HepG2 (cell line): ENCODE data around the gene CLEC16A. TPM values are rescaled to one million over a fixed set of nuclear protein-coding genes. Genes with fewer than 3 reads are reported as not detected.

Experiments used
- AHDC1 ChIP-seq: sonication (generic); formaldehyde crosslinking; IDR thresholded peaks from 2 replicates; pipeline ENCODE4 v1.5.1; 2020; ENCODE audit warnings: mild to moderate bottlenecking, missing genetic modification reagents, borderline replicate concordance
- ARID5B ChIP-seq: IDR thresholded peaks from 2 replicates; pipeline ENCODE4 v1.4.0; 2020; ENCODE audit warnings: mild to moderate bottlenecking, missing genetic modification reagents
- CC2D1A ChIP-seq: sonication (generic); formaldehyde crosslinking; IDR thresholded peaks from 2 replicates; pipeline ENCODE4 v1.8.1; 2023; ENCODE audit warnings: mild to moderate bottlenecking, missing genetic modification reagents
- HDAC6 ChIP-seq: fragments of 200-600 bp; sonication (generic); IDR thresholded peaks from 2 replicates; pipeline ENCODE4 v1.7.0; 2017; ENCODE audit warnings: mild to moderate bottlenecking, antibody characterized with exemption, low read length, low read depth
- HOMEZ ChIP-seq: IDR thresholded peaks from 2 replicates; pipeline ENCODE4 v1.6.1; 2016; ENCODE audit warnings: low read depth
- KDM5A ChIP-seq: fragments of 200-600 bp; sonication (generic); IDR thresholded peaks from 2 replicates; pipeline ENCODE4 v1.7.0; 2018; ENCODE audit warnings: antibody characterized with exemption, mild to moderate bottlenecking, low read length, borderline replicate concordance
- KMT2A ChIP-seq: sonication (generic); formaldehyde crosslinking; IDR thresholded peaks from 2 replicates; pipeline ENCODE4 v1.4.0; 2020; ENCODE audit warnings: missing genetic modification reagents
- MYPOP ChIP-seq: sonication (generic); formaldehyde crosslinking; IDR thresholded peaks from 2 replicates; pipeline ENCODE4 v1.8.1; 2023; ENCODE audit warnings: mild to moderate bottlenecking, moderate library complexity, missing genetic modification reagents
- NCOR1 ChIP-seq: fragments of 200-600 bp; sonication (generic); IDR thresholded peaks from 2 replicates; pipeline ENCODE4 v1.7.0; 2017; ENCODE audit warnings: antibody characterized with exemption, low read length, borderline replicate concordance
- NR2C2 ChIP-seq: sonication (generic); formaldehyde crosslinking; IDR thresholded peaks from 2 replicates; pipeline ENCODE4 v1.4.0; 2020; ENCODE audit warnings: missing genetic modification reagents, mild to moderate bottlenecking, moderate library complexity, borderline replicate concordance
- RFXAP ChIP-seq: sonication (generic); formaldehyde crosslinking; IDR thresholded peaks from 2 replicates; pipeline ENCODE4 v1.4.0; 2020; ENCODE audit warnings: missing genetic modification reagents, borderline replicate concordance
- SAP130 ChIP-seq: IDR thresholded peaks from 2 replicates; pipeline ENCODE4 v1.6.1; 2016; ENCODE audit warnings: low read depth
- STAT5B ChIP-seq: sonication (generic); formaldehyde crosslinking; IDR thresholded peaks from 2 replicates; pipeline ENCODE4 v1.4.0; 2020; ENCODE audit warnings: missing genetic modification reagents
- ZFP1 ChIP-seq: IDR thresholded peaks from 2 replicates; pipeline ENCODE4 v1.6.1; 2016
- ZNF207 ChIP-seq: fragments of 450-650 bp; IDR thresholded peaks from 2 replicates; pipeline ENCODE4 v1.6.1; 2016; ENCODE audit warnings: antibody characterized with exemption, borderline replicate concordance
- ZNF350 ChIP-seq: sonication (generic); formaldehyde crosslinking; IDR thresholded peaks from 2 replicates; pipeline ENCODE4 v1.4.0; 2020; ENCODE audit warnings: mild to moderate bottlenecking, low read depth, missing genetic modification reagents, borderline replicate concordance
- ZNF496 ChIP-seq: sonication (generic); formaldehyde crosslinking; IDR thresholded peaks from 2 replicates; pipeline ENCODE4 v1.8.1; 2023; ENCODE audit warnings: mild to moderate bottlenecking, moderate library complexity, missing genetic modification reagents; ENCODE audit not compliant: insufficient replicate concordance
- ZNF777 ChIP-seq: sonication (generic); formaldehyde crosslinking; IDR thresholded peaks from 2 replicates; pipeline ENCODE4 v1.4.0; 2020; ENCODE audit warnings: missing genetic modification reagents
- polyA plus RNA-seq, 8 experiments: library from polyadenylated mRNA; depleted of rRNA in 3 of 8; stranded (reverse) in 7 of 8; unstranded in 1 of 8; fragments of >200 nt; fragmentation: Illumina TruSeq in 4 of 8; extraction: Trizol in 4 of 8; gene quantifications; 2 replicates each; pipeline versions ENCODE4 v1.2.1 to v1.2.3, GENCODE V29; 2011 to 2016; ENCODE audit warnings: low read depth in 4 of 8, missing spikeins in 1 of 8, mixed read lengths in 1 of 8; ENCODE audit not compliant: insufficient read depth in 1 of 8
- total RNA-seq, 5 experiments: library from RNA; depleted of rRNA; stranded (reverse); fragments of >200 nt; fragmentation: Illumina TruSeq; extraction: Trizol; gene quantifications; 2 replicates each; pipeline ENCODE4 v1.2.3, GENCODE V29; 2016; ENCODE audit warnings: low read depth in 1 of 5

CLEC16A gene
- total and polyA plus RNA-seq, 2 of the 13 experiments (the other 11 are each of a cell fraction or from before 2014, with no cell fraction given), result 8.5 to 10.3 TPM

GRCh38 chr16:11152677-11153331 lies 208.4 kb downstream of the CLEC16A start (continued):
- peak; percentile 79 for TF ChIP-seq ARID5B (CRISPR knock-in tag)
- TF ChIP-seq KDM5A, result no peak
- TF ChIP-seq KMT2A (CRISPR knock-in tag), result no peak
- TF ChIP-seq ZNF496 (CRISPR knock-in tag), result no peak
- TF ChIP-seq NCOR1, result no peak
- TF ChIP-seq STAT5B, result no peak
- no peak for TF ChIP-seq ZFP1 (CRISPR knock-in tag)
- no peak for TF ChIP-seq HDAC6
- TF ChIP-seq CC2D1A (CRISPR knock-in tag), result no peak
- TF ChIP-seq ZNF207, result no peak
- peak; percentile 39; the same call in 1 of the 2 replicates for TF ChIP-seq SAP130 (CRISPR knock-in tag)
- peak; percentile 62; the same call in 1 of the 2 replicates for TF ChIP-seq AHDC1
- TF ChIP-seq MYPOP (CRISPR knock-in tag), result peak; percentile 36; the same call in 1 of the 2 replicates
- no peak for TF ChIP-seq NR2C2 (CRISPR knock-in tag)
- no peak for TF ChIP-seq HOMEZ (CRISPR knock-in tag)
- no peak for TF ChIP-seq RFXAP (CRISPR knock-in tag)
- TF ChIP-seq ZNF350 (CRISPR knock-in tag), result peak; percentile 58
- TF ChIP-seq ZNF777, result no peak
